Activated B cell treated with CpG ODN at 0.5 μM for 24 hours (primary cell): ENCODE data around the gene TWF1. TPM values are rescaled to one million over a fixed set of nuclear protein-coding genes. Genes with fewer than 3 reads are reported as not detected.
A peak's percentile ranks its signal among the peaks of the same experiment; 100 is the strongest.

Experiments used
- ATAC-seq: fragments of 200-7000 bp; cut with Tn5 transposase; one replicate; pipeline ENCODE4 v1.10.0; 2021; ENCODE audit warnings: low read depth, mild to moderate bottlenecking, moderate library complexity
- CTCF ChIA-PET: fragments of 350-600 bp; sonication (Branson Sonifier 250); formaldehyde crosslinking; loops from one replicate; lab custom pipeline; 2021; ENCODE audit warnings: antibody characterized with exemption; lab: Charles Lee
- POLR2A ChIA-PET: fragments of 350-600 bp; sonication (Branson Sonifier 250); formaldehyde crosslinking; loops from one replicate; lab custom pipeline; 2021; ENCODE audit warnings: antibody characterized with exemption; lab: Charles Lee
- DNase-seq: peaks from one replicate; pipeline ENCODE4 v3.0.0; 2022
- H3K27ac Mint-ChIP-seq: one replicate; pipeline ENCODE4 v1.8.0; 2020; ENCODE audit warnings: mixed read lengths
- H3K27me3 Mint-ChIP-seq: one replicate; pipeline ENCODE4 v1.8.0; 2021; ENCODE audit warnings: mixed read lengths
- H3K36me3 Mint-ChIP-seq: one replicate; pipeline ENCODE4 v1.8.0; 2021; ENCODE audit warnings: low read depth, mixed read lengths
- H3K4me1 Mint-ChIP-seq: one replicate; pipeline ENCODE4 v1.8.0; 2021; ENCODE audit warnings: mixed read lengths
- H3K4me3 Mint-ChIP-seq: one replicate; pipeline ENCODE4 v1.8.0; 2020; ENCODE audit warnings: mild to moderate bottlenecking, mixed read lengths
- H3K9me3 Mint-ChIP-seq: one replicate; pipeline ENCODE4 v1.8.0; 2020; ENCODE audit warnings: mixed read lengths
- CTCF ChIP-seq: fragments of 200-600 bp; IDR thresholded peaks from one replicate; pipeline ENCODE4 v1.8.0; 2022; ENCODE audit warnings: antibody characterized with exemption, mild to moderate bottlenecking
- intact Hi-C: fragments of 100-400 bp; cut with micrococcal nuclease; formaldehyde crosslinking; loops from one replicate; pipeline ENCODE4 v1.15.1; 2024
- total RNA-seq: library from RNA; stranded (reverse); gene quantifications from 2 replicates; pipeline ENCODE4 v1.2.3, GENCODE V29; 2022

TWF1 gene
- total RNA-seq, 1 donor from 2014 or later, result 28.2 TPM

GRCh38 chr12:43835264-43835655 is 29.1 kb upstream of the TWF1 start:
- DNase-seq (no peak), ATAC-seq (no peak)
- Mint-ChIP-seq H3K4me3 (peak overlapping the region; percentile 86), H3K27me3 (no peaks in the 10 kb centered on the region), H3K4me1 (peaks cover 17% of the 10 kb centered on the region), H3K27ac (peak overlapping the region; percentile 81), H3K9me3 (no peaks in the 10 kb centered on the region), H3K36me3 (no peaks in the 10 kb centered on the region)
- ChIA-PET CTCF (interaction anchor here (1.0 kb wide), 1 partner anchor 47 kb away, joined by 4 read pairs; no protein-coding TSS in a partner anchor), POLR2A (interaction anchor here (2.7 to 5.1 kb wide), 2 partner anchors 29 to 76 kb away, joined by 13 to 45 read pairs; partner anchors contain the start of genes IRAK4, PUS7L and TWF1)
- no peak for TF ChIP-seq CTCF
- intact Hi-C loops, result loop anchor here (5.0 kb wide), 1 partner anchor 47 kb away; no protein-coding TSS in a partner anchor

DNA sequence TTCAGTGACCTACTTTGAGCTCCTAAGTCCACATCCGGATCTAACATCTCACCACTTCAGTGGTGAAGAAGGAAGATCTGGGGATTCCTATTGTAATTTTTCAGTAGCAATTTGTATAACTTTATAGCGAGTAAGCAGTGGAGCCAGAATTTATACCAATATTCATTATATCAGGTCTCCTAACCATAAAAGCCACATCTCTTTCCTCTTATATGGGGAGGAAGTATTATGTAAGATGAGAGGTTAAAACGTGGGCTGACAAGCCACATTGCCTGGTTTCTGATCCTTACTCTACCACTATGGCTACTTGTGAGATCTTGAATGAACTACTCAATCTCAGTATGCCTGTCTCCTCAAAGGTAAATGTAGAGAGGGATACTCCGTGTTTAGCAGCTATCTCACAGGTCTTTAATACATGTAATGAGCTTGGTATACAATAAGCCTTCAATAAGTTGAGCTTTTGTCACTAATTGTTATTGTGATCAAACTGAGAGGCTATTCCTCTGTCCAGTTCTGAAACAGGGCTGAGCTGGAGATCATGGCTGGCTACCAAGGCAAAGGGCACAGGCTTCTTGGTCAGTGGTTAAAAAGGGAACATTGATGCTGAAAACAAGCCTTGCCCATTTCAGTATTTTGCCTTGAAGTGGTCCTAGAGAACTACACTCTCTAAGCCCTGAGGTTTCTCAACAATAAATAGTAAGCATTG is 26.5 kb upstream of the TWF1 start:
- no peak overlapping the region for H3K4me3 Mint-ChIP-seq
- peaks cover 19% of the 10 kb centered on the region for H3K4me1 Mint-ChIP-seq
- CTCF ChIA-PET, result no interaction called here
- no peak for TF ChIP-seq CTCF
- DNase-seq, result no peak
- H3K36me3 Mint-ChIP-seq, result no peaks in the 10 kb centered on the region
- POLR2A ChIA-PET, result interaction anchor here (0.6 kb wide), 1 partner anchor 27 kb away, joined by 3 read pairs; the partner anchor contains the start of gene TWF1
- ATAC-seq, result no peak
- no peaks in the 10 kb centered on the region for H3K9me3 Mint-ChIP-seq
- H3K27me3 Mint-ChIP-seq, result no peaks in the 10 kb centered on the region
- no peak overlapping the region for H3K27ac Mint-ChIP-seq
- intact Hi-C loops, result no loop called here

GRCh38 chr12:43827093-43827492 is 21.0 kb upstream of the TWF1 start:
- TF ChIP-seq CTCF, result no peak
- Mint-ChIP-seq H3K4me1 (peaks cover 12% of the 10 kb centered on the region), H3K4me3 (no peak overlapping the region), H3K36me3 (no peaks in the 10 kb centered on the region), H3K9me3 (no peaks in the 10 kb centered on the region), H3K27me3 (no peaks in the 10 kb centered on the region), H3K27ac (no peak overlapping the region)
- intact Hi-C loops, result no loop called here
- DNase-seq, result no peak
- ChIA-PET POLR2A (no interaction called here), CTCF (no interaction called here)
- ATAC-seq, result no peak

GRCh38 chr12:43826681-43827080 is 20.6 kb upstream of the TWF1 start:
- no peak for DNase-seq
- POLR2A ChIA-PET, result no interaction called here

More at GRCh38 chr12:43826681-43827080, 20.6 kb upstream of the TWF1 start:
- H3K9me3 Mint-ChIP-seq, result no peaks in the 10 kb centered on the region
- TF ChIP-seq CTCF, result no peak
- CTCF ChIA-PET, result no interaction called here
- H3K27me3 Mint-ChIP-seq, result no peaks in the 10 kb centered on the region
- no peaks in the 10 kb centered on the region for H3K36me3 Mint-ChIP-seq
- H3K4me3 Mint-ChIP-seq, result no peak overlapping the region
- peaks cover 12% of the 10 kb centered on the region for H3K4me1 Mint-ChIP-seq
- H3K27ac Mint-ChIP-seq, result no peak overlapping the region
- peak; percentile 21 for ATAC-seq
- intact Hi-C loops, result no loop called here
